CD4-positive, alpha-beta T cell treated with Interleukin-6 for 4 hours (primary cell): ENCODE results near the gene CDH12.
"Not testable (repeated sequence)": the region's sequence is repeated elsewhere in the genome, so short reads cannot be mapped to it uniquely, and the experiment has no call there.

Source experiments
- DNase-seq: peaks from one replicate; pipeline ENCODE4 v3.0.0-alpha.2; 2020; ENCODE audit warnings: mixed read lengths

CDH12 gene

DNA sequence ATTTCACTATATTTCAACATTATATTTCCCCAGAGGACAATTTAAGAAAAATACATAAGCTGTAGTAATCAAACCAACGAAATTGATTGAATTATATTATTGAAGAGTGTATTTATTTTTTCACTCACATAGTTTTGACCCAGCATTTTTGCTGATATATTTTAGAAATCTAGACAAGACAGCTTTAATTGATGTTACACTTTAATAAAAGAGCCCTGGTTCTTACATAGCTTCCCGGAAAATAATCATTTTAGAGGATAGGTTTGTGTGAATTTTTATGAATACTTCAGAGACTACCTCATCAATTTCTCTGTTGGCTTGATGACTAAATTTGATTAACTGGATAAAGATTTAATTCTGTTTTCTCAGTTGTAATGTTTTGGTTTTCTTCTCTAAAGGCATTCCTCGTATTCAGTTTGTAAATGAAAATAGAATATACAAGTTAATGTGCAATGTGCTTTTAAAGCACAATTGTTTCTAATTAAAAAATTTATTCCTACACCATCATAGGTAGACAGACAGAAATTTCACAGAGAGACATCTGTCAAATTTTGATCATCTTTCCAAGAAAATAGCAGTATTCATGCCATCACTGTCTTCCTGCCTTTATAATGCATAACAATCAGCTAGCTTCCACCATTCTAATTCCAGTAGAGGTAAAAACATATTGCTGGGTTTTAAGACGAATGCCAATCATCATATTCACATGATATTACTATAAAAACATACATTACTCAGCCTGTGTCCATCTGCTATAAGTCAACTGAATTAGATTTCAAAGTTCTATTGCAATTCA, 441.4 kb downstream of the CDH12 start:
- DNase-seq, result no peak

DNA sequence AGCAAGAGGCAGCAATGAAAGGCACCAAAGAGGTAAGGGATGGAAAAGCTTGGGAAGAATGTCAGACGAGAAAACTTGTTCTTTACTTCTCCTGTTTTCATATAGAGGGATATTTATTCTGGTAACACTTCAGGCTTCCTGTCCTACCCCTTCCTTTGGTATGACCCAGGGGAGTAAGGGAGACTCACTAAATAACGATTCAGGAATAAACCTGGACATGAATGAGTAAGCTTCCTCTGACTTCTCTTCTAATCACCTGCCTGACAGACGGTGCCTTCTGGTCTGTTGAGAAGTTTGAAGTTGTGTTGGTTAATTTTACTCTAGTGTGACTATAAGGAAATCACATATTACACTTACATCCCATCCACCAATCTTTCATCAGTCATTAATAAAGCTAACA, 461.2 kb downstream of the CDH12 start:
- DNase-seq, result no peak

DNA sequence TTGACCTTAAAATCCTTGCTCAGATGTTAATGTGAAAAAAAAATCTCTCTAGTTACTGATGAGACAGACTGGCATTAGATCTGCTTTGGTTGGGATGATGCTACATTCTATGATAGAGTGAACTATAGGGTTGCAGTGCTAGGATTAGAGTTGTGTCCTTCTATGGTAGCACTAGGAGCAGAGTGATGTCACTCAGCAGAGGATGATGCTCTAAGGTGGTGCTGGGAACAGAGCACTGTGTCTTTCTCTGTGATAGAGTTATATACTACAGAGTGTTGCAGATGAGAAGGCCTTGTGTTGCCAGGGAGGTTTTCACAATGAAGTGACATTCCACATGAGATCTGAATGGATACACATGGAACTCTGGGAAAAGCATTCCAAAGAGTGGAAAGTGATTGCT, 462.3 kb downstream of the CDH12 start:
- DNase-seq, result no peak

DNA sequence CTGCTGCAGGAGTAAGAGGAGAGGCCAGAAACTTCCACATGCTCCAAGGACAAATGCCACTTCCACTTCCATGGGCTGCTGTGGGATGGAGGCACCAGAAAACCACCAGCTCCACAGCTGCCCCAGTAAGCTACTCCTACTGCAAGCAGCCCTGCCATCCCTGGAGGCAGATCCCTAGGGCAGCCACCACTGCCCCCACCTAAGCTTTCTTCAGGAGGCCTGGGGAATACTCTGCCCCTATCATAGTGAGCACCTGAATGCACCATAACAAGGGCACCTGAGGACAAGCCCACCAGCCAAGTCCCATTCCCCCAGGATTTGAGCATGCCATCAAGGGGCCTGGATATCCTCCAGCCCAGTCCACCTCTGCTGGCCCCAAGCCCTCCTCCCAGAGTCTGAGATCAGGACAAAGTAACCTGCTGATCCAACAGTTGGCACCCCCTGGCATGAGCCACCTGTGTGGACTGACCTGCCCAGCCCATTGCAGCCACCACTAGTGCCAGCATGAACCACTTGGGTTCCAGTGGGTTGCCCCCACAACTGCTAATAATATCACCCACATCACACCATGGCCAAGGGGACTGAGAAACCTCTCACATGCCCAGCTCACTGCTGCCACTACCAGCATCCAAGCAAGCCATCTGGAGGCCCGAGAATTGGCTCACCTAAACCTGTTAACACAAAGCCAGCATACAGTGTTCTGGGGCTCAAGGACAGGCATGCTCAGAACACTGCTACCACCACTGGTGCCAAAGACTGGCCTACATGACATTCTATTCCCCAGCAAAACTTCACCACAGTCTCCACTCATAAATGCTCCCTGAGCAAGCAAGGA, 480.1 kb downstream of the CDH12 start:
- DNase-seq, result no peak

DNA sequence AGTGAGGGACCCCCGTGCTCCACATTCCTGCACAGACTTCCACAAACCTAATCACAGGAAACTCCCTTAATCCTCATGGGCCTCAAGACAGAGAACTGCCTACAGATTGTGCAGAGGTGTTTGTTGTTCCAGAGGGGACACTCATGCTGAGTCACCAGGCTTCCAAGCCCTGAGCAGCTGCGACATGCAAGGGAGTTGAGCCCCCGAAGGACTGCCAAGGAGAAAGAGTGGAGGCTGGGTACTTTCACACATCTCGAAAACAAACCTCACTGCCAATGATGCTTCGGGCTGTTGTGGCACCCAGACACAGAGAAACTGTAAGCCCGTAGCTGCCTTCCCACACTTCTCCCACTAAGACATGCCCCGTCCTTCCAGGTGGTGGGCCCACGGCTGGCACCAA, 480.8 kb downstream of the CDH12 start:
- no peak for DNase-seq

DNA sequence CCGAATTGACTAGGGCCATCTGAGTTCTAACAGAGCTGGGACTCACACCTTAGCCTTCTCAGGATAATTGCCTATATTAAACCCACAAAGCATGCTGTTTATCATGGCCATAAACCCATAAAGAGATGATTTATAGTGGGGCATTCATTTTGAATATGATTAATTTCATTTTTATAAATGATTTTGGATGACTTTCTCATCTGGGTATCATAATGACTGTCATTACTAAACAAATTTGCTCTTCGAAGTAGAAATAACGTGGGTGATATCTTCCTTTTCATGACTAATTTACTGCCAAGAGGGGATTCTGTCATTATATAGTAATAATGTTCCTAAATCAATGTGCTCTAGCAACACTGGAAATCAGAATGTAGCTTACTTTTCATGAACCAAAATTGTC, 498.2 kb downstream of the CDH12 start:
- no peak for DNase-seq

DNA sequence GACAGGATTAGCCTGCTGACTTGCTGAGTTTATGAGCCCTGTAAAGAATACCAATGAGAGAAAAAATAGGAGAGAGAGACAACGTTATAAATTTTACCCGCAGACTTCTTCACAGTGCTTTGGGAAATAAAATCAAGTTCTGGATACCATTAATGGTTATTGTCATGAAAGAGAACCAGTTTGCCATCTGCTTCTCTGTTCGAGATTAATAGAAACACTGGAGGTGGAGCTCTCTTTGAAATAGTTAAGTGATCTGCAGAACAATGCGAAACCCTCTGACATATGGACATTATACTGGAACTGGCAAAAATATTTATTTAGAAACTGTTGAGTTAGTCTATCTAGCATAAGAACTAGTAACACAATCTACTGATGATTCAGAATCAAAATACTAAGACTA, 500.7 kb downstream of the CDH12 start:
- no peak for DNase-seq

DNA sequence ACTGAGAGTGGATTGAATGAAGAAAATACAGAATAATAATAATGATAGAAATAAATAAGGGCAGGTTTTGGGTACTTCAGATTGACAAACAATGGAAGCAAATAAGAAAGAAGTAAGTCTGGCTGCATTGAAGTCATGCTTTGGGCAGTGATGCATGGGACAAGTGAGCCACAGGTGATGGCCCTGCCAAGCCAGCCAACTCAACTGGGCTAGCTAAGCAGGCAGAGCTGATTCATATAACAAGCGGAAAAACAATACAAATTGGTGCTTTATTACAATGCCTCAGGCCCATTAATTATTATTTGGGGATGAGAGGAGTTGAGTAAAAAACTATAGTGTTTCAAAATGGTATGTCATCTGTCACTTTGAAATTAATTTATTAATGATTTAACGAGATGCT, 502.0 kb downstream of the CDH12 start:
- DNase-seq, result no peak

DNA sequence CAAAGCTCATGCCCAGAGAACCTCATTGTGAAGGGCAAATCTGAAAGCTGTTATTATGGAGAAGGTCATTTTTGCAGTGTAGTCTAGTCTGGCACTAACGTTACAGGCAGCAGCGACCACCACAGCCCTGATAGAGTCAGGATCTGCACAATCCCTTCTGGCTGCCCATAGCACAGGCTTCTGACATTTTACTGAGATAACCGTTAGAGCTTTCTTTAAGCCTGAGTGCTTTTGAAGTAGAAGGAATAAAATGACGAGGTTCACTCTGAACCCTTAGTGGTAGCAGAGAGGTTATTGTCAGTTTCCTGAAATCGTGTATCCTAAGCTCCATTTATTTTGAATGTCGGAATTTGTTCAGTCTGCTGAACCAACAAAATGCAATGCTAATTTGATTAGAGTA, 505.1 kb downstream of the CDH12 start:
- DNase-seq, result no peak

DNA sequence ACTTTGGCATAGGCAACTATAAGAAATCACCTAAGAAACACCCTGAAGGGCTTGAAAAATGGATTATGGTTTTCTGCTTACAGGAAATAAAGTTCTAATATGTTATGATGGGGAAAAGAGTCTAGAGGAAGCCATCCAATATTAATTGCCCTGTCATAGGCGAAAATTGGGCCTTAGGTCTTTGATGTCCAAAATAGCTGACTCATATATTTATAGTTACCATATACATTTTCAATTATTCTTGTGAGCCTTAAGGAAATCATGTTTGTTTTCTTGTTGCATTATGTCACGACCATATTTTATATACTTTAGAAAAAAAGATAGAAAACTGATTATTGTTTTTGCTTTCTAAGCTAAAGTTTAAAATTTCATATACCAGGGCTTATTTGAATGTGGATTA, 509.1 kb downstream of the CDH12 start:
- no peak for DNase-seq

DNA sequence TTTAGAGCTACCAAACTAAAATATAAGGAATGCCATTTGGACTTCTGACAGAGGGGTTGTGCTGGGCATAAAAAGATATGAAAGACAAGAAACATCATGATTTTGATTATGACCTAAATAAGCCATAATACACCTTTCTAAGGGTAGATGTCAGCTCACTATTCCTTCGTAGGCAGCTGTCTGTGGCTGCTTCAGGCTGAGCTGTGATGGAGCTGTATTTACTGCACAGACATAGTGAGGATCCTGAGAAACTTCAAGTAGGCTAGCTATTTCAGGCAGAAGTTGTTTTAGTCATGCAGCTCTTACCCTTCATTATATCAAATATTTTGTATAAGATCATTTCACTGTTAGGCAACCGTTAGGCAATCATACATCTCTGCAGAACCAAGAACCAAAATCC, 511.7 kb downstream of the CDH12 start:
- DNase-seq, result no peak

DNA sequence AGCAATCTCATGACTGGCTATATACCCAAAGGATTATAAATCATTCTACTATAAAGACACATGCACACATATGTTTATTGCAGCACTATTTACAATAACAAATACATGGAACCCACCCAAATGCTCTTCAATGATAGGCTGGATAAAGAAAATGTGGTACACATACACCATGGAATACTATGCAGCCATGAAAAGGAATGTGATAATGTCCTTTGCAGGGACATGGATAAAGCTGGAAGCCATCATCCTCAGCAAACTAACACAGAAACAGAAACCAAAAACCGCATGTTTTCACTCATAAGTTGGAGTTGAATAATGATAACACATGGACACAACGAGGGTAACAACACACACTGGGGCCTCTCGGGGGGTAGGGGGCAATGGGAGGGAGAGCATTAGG, 520.2 kb downstream of the CDH12 start:
- DNase-seq, result not testable (repeated sequence)

DNA sequence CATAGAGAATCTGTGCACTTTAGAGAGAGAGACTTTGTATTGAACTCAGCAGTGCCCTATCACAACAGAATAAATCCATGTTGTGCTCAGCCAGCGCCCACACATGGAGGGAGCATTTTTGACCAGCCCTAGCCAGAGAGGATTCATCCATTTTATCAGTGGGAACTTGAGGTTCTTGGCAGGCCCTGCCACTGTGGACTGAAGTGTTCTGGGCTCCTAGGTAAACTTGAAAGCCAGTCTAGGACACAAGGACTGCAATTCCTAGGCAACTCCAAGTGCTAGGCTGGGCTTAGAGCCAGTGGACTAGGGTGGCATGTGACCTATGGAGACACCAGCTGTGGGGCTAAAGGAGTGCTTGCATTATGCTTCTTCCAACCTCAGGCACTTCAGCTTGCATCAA, 523.5 kb downstream of the CDH12 start:
- DNase-seq, result no peak

DNA sequence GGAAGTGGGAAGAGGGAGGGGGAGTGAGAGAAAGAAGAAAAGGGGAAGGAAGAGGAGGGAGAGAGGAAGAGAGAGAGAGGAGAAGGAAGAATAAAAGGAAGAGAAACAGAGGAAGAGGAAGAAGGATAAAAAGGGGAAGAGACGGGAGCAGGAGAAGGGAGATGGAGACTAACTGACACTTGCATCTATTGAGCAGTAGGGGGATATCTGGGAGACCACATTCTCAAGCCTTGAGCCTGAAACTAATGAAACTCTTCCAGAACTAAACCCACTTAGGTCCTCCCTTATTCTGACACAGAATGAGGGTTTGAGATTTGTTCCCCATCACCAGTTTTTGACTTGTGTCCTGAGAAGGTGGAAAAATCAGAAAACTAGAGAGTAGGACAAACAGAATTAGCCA, 533.3 kb downstream of the CDH12 start:
- DNase-seq, result no peak

DNA sequence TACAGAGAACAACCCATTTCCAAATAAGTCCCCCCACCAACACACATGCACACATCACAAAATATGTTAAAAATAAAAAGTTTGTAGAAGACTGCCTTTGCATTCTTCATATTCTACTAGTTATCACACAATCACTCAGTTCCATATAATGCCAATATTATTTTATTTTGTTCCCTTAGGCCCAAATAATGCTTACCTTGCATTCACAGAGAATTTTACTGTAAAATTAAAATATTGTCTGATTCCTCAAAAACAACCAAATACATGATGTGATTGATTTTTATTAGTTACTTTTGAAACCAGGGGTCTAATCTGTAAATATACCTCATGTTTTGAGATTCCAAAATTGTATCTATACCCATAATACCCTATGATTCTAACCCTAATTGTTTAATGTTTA, 536.9 kb downstream of the CDH12 start:
- no peak for DNase-seq

DNA sequence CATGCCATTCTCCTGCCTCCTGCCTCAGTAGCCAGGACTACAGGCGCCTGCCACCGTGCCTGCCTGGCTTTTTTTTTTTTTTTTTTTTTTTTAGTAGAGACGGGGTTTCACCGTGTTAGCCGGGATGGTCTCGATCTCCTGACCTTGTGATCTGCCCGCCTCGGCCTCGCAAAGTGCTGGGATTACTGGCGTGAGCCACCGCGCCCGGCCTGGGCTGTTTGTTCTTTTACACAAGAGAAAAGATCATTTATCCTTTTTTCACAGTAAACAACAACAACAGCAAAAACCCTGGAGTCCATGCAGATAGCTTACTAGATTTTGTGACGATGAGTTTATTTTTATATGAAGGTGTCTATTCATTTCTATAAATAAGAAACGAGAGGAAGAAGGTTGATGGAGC, 538.1 kb downstream of the CDH12 start:
- DNase-seq, result not testable (repeated sequence)

DNA sequence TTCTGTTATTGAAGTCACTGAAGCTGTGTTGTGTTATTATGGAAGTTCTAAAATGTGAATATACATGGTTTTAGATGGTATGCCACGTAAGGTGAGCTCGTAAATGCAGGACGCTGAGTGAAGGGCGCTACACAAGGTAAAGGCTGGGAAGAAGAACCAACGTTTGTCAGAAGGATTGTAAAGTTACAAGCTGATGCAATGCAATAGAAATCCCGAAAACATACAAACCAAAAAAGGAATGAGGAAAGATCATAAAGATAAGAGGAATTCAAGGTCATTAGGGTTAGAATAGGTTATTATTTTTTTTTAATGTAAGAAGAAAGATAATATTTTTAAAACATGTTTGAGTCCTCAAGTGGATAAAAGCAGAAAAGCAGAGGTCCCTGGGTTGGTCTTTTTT, 538.6 kb downstream of the CDH12 start:
- no peak for DNase-seq

DNA sequence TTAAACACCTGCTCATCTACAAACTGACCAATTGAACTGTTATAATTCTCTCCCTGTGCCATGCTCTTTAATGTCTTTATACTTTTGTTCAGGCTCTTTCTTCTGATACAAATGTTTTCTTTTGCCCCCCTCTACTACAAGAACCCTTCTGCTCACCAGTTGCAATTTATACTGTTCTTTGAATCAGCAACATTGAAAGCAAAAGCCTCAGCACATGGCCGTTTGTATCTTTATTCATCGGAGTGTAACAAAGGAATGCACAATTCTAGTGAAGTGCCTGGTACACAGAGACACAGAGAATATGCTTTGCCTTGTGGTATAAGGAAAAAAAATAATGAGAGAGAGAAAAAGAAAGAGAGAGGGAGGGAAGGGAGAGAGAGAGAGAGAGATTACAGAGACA, 547.1 kb downstream of the CDH12 start:
- DNase-seq, result no peak

DNA sequence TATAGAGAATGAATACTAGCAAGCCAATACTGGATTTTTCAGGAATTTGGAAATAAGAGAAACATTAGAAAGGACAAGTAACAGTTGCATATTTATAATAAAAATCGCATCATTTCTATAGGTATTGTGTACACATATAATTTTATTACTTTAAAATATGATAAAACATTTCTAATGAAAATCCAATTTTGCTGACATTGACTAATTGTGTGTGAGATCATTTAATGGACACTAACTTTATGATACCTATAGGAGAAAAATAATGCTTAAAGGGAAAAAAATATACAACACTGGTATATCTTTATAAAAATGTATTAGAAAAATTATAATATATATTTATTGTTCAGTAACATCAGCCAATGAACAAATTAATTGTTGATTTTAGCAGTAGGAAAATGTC, 557.3 kb downstream of the CDH12 start:
- no peak for DNase-seq

DNA sequence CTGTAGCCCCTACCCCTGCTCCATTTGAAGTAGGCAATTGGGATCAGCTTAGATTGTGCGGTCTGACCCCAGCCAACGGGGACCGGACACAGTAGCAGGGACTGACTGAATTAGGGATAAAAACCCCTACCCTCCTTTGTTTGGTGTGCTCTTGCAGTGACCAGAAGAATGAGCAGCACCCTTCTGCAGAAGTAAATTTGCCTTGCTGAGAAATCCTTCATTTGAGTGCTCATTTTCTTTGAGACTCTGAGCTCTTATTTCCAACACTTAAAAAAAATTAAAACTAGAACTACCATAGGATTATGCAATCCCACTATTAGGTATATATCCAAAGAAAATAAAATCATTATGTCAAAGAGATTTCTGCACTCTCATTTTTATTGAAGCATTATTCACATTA, 560.0 kb downstream of the CDH12 start:
- no peak for DNase-seq

DNA sequence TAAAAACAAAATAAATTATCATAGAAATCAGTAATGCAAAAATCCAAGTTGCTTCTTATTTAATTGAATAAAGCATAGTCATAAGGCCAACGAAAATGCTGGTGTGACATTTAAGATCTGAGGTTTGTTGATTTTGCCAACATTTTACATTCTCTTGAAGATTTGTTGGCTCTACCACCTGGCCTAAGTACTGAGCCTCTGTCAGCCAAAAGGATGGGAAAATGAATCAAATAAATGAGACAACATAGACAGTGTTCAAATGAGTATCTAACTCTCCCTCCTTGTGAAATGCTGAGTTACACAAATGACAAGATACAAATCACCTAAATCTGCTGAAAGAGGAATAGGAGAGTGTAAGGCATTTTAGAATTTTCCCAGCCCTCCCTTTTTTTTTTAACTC, 575.0 kb downstream of the CDH12 start:
- no peak for DNase-seq

DNA sequence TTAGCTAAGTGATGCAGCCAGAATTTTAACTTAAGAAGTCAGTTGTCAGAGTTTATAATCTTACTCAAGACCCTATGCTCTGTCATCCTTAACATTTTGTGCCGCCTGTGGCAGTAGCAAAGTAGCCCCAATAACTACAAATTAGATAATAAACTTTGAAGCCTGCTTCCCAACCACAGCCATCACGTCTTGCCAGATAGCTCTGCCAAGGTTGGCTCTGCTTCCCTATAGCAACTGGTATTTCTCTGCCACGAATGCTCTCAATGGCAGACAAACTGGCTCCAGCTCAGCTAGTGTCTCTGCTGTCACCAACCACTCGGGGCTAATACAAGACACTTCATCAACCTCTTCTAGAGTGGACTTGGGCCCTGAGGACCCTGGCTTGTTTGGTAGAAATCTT, 576.1 kb downstream of the CDH12 start:
- no peak for DNase-seq

DNA sequence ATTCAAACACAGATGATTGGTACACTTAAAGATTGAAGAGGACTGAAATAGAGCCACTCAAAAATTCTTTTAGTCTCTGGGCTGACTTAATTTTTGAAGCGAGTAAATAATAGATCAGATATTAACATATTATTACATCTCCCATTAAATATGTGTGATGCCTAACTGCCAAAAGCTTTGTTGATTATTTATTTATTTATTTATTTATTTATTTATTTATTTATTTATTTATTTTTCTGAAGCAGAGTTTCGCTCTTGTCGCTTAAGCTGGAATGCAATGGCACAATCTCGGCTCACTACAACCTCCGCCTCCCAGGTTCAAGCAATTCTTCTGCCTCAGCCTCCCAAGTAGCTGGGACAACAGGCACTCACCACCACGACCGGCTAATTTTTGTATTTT, 587.3 kb downstream of the CDH12 start:
- DNase-seq, result not testable (repeated sequence)

DNA sequence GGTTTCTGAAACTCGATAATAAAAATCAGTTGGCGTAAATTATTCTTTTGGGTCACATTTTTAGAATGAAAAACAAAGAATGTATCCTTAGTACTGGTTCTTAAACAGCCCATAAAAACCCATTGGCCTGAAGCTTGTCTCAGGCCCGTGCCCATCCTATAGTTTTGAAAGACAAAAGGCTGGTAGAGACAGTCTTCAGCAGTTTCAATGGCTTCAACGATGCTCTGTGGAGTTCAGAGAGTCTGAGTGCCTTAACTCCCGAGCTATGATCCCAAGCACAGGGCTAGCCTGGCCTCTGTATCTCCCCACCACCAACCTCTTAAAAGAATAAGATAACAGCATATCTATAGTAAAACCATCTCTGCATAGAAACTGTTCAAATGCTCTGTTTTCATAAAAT, 595.0 kb downstream of the CDH12 start:
- DNase-seq, result no peak

DNA sequence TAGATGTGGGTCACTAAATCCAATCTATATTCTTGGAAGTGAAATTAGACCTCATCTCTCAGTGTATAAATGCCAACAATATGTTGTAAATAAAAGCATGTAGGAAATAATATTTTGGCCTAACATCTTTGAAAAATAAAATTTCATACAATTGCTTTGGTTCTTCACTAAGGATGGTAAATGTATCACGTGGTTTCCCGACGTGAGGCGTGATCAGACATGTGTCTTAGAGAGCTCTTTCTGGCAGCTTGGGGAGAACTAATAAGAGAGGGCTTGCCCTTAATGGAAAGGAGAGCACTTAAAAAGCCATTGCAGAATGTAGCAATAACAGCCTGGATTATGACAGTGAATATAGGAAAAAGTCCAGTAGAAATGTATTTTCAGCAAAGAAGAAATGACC, 602.6 kb downstream of the CDH12 start:
- no peak for DNase-seq
